GM23338 (cell line): ENCODE data around the gene CACNA1C. TPM values are rescaled to one million over a fixed set of nuclear protein-coding genes. Genes with fewer than 3 reads are reported as not detected.

Experiments
- ATAC-seq: fragments of 200-7000 bp; cut with Tn5 transposase; 3 replicates; pipeline ENCODE4 v1.9.1; 2020
- DNase-seq: peaks from one replicate; pipeline ENCODE4 v3.0.0-alpha.2; 2015; ENCODE audit warnings: low spot score
- H2AFZ ChIP-seq: fragments of 200-600 bp; sonication (generic); 2 replicates; pipeline ENCODE4 v1.8.0; 2016; ENCODE audit warnings: antibody characterized with exemption, mild to moderate bottlenecking, moderate library complexity
- H3F3A ChIP-seq: fragments of 200-600 bp; sonication (generic); replicated peaks from 2 replicates; pipeline ENCODE4 v1.8.0; 2017; ENCODE audit warnings: antibody characterized with exemption, mixed run types, low read depth
- H3K27ac ChIP-seq: fragments of 200-600 bp; sonication (generic); 2 replicates; pipeline ENCODE4 v1.6.1; 2016; ENCODE audit warnings: low read depth
- H3K27me3 ChIP-seq: fragments of 200-600 bp; sonication (generic); 2 replicates; pipeline ENCODE4 v1.8.0; 2016; ENCODE audit warnings: mild to moderate bottlenecking, mixed run types, moderate library complexity; ENCODE audit not compliant: insufficient read depth
- H3K36me3 ChIP-seq: fragments of 200-600 bp; sonication (generic); 2 replicates; pipeline ENCODE4 v1.8.0; 2016; ENCODE audit warnings: mild to moderate bottlenecking; ENCODE audit not compliant: insufficient read depth
- H3K4me1 ChIP-seq: fragments of 200-600 bp; sonication (generic); 2 replicates; pipeline ENCODE4 v1.8.0; 2016; ENCODE audit warnings: mild to moderate bottlenecking, moderate library complexity; ENCODE audit not compliant: insufficient read depth
- H3K4me2 ChIP-seq: fragments of 200-600 bp; sonication (generic); 2 replicates; pipeline ENCODE4 v1.7.1; 2017; ENCODE audit warnings: mixed run types
- H3K4me3 ChIP-seq: fragments of 200-600 bp; sonication (generic); 2 replicates; pipeline ENCODE4 v1.6.1; 2016; ENCODE audit warnings: mixed run types
- H3K79me2 ChIP-seq: fragments of 200-600 bp; sonication (generic); replicated peaks from 2 replicates; pipeline ENCODE4 v1.8.0; 2017; ENCODE audit warnings: mild to moderate bottlenecking; ENCODE audit not compliant: insufficient read depth
- H3K9me2 ChIP-seq: fragments of 200-600 bp; sonication (generic); 2 replicates; pipeline ENCODE4 v1.8.0; 2017; ENCODE audit not compliant: insufficient read depth
- H4K20me1 ChIP-seq: fragments of 200-600 bp; sonication (generic); replicated peaks from 2 replicates; pipeline ENCODE4 v1.8.0; 2017; ENCODE audit warnings: mild to moderate bottlenecking; ENCODE audit not compliant: insufficient read depth
- H3K27ac Mint-ChIP-seq: 2 replicates; pipeline ENCODE4 v1.8.0; 2020; ENCODE audit warnings: inconsistent platforms, mild to moderate bottlenecking, moderate library complexity, mixed read lengths
- H3K27me3 Mint-ChIP-seq: 3 replicates; pipeline ENCODE4 v1.8.0; 2022; ENCODE audit warnings: low read depth, mild to moderate bottlenecking, moderate library complexity, mixed read lengths, inconsistent platforms; ENCODE audit not compliant: insufficient read depth, poor library complexity
- H3K36me3 Mint-ChIP-seq: 3 replicates; pipeline ENCODE4 v1.8.0; 2021; ENCODE audit warnings: low read depth, mild to moderate bottlenecking, inconsistent platforms, moderate library complexity, mixed read lengths
- H3K4me1 Mint-ChIP-seq: 3 replicates; pipeline ENCODE4 v1.8.0; 2020; ENCODE audit warnings: mild to moderate bottlenecking, inconsistent platforms, mixed read lengths
- H3K4me3 Mint-ChIP-seq: 3 replicates; pipeline ENCODE4 v1.8.0; 2021; ENCODE audit warnings: moderate library complexity, mild to moderate bottlenecking, inconsistent platforms, mixed read lengths
- H3K9me3 Mint-ChIP-seq: 3 replicates; pipeline ENCODE4 v1.8.0; 2020; ENCODE audit warnings: moderate library complexity, mild to moderate bottlenecking, inconsistent platforms, mixed read lengths
- CREB1 ChIP-seq: fragments of 250-450 bp; sonication (Bioruptor Pico); IDR thresholded peaks from 2 replicates; pipeline ENCODE4 v1.5.0; 2020; ENCODE audit warnings: low read depth, mild to moderate bottlenecking, moderate library complexity
- EZH2 ChIP-seq: fragments of 200-600 bp; sonication (generic); IDR thresholded peaks from one replicate; pipeline ENCODE4 v1.8.0; 2017; ENCODE audit warnings: antibody characterized with exemption, mild to moderate bottlenecking, low read depth; ENCODE audit not compliant: unreplicated experiment
- JUNB ChIP-seq: IDR thresholded peaks from one replicate; pipeline ENCODE4 v1.6.1; 2016; ENCODE audit warnings: antibody characterized with exemption; ENCODE audit not compliant: unreplicated experiment
- ZNF114 ChIP-seq: fragments of 250-450 bp; sonication (Bioruptor Pico); IDR thresholded peaks from 2 replicates; pipeline ENCODE4 v1.5.0; 2020; ENCODE audit warnings: mild to moderate bottlenecking, moderate library complexity
- ZNF331 ChIP-seq: fragments of 250-450 bp; sonication (Bioruptor Pico); IDR thresholded peaks from 2 replicates; pipeline ENCODE4 v1.5.0; 2020; ENCODE audit warnings: low read depth, mild to moderate bottlenecking, moderate library complexity
- polyA plus RNA-seq: library from polyadenylated mRNA; unstranded; fragments of >200 nt; fragmentation: Nextera tagmentation; extraction: Ambion mirVana; gene quantifications from 2 replicates; pipeline ENCODE4 v1.2.1, GENCODE V29; 2016
- total RNA-seq: library from RNA; depleted of rRNA; stranded (reverse); fragments of >200 nt; shearing (Covaris generic); gene quantifications from 2 replicates; pipeline ENCODE4 v1.2.3, GENCODE V29; 2014
- TF ChIP-seq, protein P1 (sequence below): IDR thresholded peaks from 2 replicates; pipeline ENCODE4 v1.6.1; 2016; ENCODE audit warnings: antibody characterized with exemption
- TF ChIP-seq, protein P2 (sequence below): IDR thresholded peaks from one replicate; pipeline ENCODE4 v1.6.1; 2018; ENCODE audit warnings: antibody characterized with exemption; ENCODE audit not compliant: unreplicated experiment
- TF ChIP-seq, protein P3 (sequence below): fragments of 250-450 bp; sonication (Bioruptor Pico); IDR thresholded peaks from 2 replicates; pipeline ENCODE4 v1.5.0; 2020; ENCODE audit warnings: mild to moderate bottlenecking, moderate library complexity

CACNA1C gene
- total and polyA plus RNA-seq, 2 experiments from 2014 or later, result 0.78 to 2.1 TPM

DNA sequence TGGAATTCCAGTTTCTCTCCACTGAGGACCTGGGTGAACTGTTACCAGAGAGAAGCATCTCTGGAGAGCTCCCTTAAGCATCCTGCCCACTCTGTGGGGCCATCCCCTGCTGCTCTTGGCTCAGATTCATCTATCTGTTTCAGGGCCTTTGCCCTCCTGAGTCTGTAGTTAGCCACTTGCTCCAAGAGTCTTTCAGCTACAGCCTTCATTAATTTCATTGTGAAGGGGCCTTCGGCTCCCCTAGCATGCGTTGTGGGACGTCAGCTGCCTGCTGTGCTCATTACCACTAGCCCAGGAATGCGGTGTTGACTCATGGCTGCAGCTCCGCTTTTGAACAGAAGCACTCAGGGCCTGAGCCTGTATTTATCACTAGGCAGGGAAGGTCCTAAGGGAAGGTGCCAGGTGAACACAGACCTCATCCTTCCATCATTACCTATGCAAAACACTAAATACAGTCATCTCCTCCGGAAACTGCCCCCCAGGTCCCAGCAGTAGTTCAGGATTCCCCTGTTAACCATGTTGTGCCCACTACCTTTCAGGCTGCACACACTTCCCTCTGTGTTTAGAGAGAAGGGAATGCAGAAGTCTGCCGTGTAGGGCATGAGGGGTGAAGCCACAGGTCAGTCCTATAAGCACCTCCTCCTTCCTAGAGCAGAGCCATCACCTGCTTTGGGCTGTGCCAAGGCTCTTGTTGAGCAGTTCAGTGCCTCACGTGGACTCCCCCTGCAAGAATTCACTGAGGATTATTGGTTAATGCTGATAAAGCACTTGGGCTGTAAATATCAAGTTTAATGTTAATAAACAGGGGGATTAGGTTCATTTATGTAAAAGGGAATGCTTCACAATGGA, 191.4 kb downstream of the CACNA1C start:
- no peaks in the 10 kb centered on the region for H3F3A ChIP-seq
- no peak overlapping the region; the same call in 2 of the 3 replicates for H3K4me3 Mint-ChIP-seq
- TF ChIP-seq CREB1, result peak; percentile 47; the same call in 1 of the 2 replicates
- no peak for TF ChIP-seq ZNF114
- peaks cover 59% of the 10 kb centered on the region for H3K4me1 Mint-ChIP-seq
- H3K79me2 ChIP-seq, result no peaks in the 10 kb centered on the region
- H3K9me2 ChIP-seq, result no peaks in the 10 kb centered on the region
- H3K27ac Mint-ChIP-seq, result peak overlapping the region; percentile 79
- H3K4me2 ChIP-seq, result peak overlapping the region; percentile 56
- peaks cover 3% of the 10 kb centered on the region for H3K27me3 Mint-ChIP-seq
- H3K4me1 ChIP-seq, result peaks cover 30% of the 10 kb centered on the region
- no peaks in the 10 kb centered on the region for H3K9me3 Mint-ChIP-seq
- no peak overlapping the region for H3K4me3 ChIP-seq
- H2AFZ ChIP-seq, result peak overlapping the region; percentile 39
- ATAC-seq (peak; percentile 89), DNase-seq (peak; percentile 77)
- H3K27ac ChIP-seq, result 0 out of 2 replicates have a peak overlapping the region, but pooled peaks have one; percentile 27
- no peaks in the 10 kb centered on the region for H3K36me3 ChIP-seq
- H4K20me1 ChIP-seq, result no peaks in the 10 kb centered on the region
- H3K27me3 ChIP-seq, result no peaks in the 10 kb centered on the region
- H3K36me3 Mint-ChIP-seq, result no peaks in the 10 kb centered on the region

DNA sequence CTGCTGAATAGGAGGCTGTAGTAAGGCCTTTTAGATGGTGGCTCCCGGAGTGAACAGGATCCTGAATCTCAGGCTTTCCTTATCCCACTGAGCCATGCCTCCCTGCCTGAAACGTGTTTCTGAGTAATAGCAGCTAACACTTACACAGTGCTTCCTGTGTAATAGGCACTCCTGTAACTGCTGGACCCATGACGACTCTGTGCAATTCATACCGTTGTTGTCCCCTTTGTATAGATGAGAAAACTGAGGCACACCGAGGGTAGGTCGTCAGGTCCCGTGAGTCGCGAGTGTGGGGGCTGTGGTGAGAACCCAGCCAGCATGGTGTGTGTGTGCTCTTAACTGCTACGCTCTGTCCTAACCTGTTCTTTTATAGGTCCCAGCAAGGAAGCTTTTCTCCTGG, 193.6 kb downstream of the CACNA1C start:
- Mint-ChIP-seq H3K4me1 (peaks cover 53% of the 10 kb centered on the region), H3K36me3 (no peaks in the 10 kb centered on the region), H3K27ac (no peak overlapping the region), H3K9me3 (no peaks in the 10 kb centered on the region), H3K27me3 (peaks cover 3% of the 10 kb centered on the region), H3K4me3 (no peak overlapping the region)
- no peaks in the 10 kb centered on the region for H4K20me1 ChIP-seq
- H3K4me3 ChIP-seq, result no peak overlapping the region
- H3K36me3 ChIP-seq, result no peaks in the 10 kb centered on the region
- no peaks in the 10 kb centered on the region for H3F3A ChIP-seq
- no peaks in the 10 kb centered on the region for H3K27me3 ChIP-seq
- no peaks in the 10 kb centered on the region for H3K9me2 ChIP-seq
- no peaks in the 10 kb centered on the region for H3K79me2 ChIP-seq
- no peak overlapping the region for H2AFZ ChIP-seq
- H3K4me1 ChIP-seq, result peaks cover 24% of the 10 kb centered on the region
- DNase-seq, result no peak
- no peak overlapping the region for H3K4me2 ChIP-seq
- no peak overlapping the region for H3K27ac ChIP-seq
- no peak for ATAC-seq
- TF ChIP-seq EZH2 (no peak), CREB1 (no peak), ZNF114 (no peak), ZNF331 (CRISPR knock-in tag) (no peak), JUNB (no peak)
- TF ChIP-seq, protein P1, sequence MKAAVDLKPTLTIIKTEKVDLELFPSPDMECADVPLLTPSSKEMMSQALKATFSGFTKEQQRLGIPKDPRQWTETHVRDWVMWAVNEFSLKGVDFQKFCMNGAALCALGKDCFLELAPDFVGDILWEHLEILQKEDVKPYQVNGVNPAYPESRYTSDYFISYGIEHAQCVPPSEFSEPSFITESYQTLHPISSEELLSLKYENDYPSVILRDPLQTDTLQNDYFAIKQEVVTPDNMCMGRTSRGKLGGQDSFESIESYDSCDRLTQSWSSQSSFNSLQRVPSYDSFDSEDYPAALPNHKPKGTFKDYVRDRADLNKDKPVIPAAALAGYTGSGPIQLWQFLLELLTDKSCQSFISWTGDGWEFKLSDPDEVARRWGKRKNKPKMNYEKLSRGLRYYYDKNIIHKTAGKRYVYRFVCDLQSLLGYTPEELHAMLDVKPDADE, result no peak
- TF ChIP-seq, protein P2, sequence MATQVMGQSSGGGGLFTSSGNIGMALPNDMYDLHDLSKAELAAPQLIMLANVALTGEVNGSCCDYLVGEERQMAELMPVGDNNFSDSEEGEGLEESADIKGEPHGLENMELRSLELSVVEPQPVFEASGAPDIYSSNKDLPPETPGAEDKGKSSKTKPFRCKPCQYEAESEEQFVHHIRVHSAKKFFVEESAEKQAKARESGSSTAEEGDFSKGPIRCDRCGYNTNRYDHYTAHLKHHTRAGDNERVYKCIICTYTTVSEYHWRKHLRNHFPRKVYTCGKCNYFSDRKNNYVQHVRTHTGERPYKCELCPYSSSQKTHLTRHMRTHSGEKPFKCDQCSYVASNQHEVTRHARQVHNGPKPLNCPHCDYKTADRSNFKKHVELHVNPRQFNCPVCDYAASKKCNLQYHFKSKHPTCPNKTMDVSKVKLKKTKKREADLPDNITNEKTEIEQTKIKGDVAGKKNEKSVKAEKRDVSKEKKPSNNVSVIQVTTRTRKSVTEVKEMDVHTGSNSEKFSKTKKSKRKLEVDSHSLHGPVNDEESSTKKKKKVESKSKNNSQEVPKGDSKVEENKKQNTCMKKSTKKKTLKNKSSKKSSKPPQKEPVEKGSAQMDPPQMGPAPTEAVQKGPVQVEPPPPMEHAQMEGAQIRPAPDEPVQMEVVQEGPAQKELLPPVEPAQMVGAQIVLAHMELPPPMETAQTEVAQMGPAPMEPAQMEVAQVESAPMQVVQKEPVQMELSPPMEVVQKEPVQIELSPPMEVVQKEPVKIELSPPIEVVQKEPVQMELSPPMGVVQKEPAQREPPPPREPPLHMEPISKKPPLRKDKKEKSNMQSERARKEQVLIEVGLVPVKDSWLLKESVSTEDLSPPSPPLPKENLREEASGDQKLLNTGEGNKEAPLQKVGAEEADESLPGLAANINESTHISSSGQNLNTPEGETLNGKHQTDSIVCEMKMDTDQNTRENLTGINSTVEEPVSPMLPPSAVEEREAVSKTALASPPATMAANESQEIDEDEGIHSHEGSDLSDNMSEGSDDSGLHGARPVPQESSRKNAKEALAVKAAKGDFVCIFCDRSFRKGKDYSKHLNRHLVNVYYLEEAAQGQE, result no peak
- TF ChIP-seq, protein P3, sequence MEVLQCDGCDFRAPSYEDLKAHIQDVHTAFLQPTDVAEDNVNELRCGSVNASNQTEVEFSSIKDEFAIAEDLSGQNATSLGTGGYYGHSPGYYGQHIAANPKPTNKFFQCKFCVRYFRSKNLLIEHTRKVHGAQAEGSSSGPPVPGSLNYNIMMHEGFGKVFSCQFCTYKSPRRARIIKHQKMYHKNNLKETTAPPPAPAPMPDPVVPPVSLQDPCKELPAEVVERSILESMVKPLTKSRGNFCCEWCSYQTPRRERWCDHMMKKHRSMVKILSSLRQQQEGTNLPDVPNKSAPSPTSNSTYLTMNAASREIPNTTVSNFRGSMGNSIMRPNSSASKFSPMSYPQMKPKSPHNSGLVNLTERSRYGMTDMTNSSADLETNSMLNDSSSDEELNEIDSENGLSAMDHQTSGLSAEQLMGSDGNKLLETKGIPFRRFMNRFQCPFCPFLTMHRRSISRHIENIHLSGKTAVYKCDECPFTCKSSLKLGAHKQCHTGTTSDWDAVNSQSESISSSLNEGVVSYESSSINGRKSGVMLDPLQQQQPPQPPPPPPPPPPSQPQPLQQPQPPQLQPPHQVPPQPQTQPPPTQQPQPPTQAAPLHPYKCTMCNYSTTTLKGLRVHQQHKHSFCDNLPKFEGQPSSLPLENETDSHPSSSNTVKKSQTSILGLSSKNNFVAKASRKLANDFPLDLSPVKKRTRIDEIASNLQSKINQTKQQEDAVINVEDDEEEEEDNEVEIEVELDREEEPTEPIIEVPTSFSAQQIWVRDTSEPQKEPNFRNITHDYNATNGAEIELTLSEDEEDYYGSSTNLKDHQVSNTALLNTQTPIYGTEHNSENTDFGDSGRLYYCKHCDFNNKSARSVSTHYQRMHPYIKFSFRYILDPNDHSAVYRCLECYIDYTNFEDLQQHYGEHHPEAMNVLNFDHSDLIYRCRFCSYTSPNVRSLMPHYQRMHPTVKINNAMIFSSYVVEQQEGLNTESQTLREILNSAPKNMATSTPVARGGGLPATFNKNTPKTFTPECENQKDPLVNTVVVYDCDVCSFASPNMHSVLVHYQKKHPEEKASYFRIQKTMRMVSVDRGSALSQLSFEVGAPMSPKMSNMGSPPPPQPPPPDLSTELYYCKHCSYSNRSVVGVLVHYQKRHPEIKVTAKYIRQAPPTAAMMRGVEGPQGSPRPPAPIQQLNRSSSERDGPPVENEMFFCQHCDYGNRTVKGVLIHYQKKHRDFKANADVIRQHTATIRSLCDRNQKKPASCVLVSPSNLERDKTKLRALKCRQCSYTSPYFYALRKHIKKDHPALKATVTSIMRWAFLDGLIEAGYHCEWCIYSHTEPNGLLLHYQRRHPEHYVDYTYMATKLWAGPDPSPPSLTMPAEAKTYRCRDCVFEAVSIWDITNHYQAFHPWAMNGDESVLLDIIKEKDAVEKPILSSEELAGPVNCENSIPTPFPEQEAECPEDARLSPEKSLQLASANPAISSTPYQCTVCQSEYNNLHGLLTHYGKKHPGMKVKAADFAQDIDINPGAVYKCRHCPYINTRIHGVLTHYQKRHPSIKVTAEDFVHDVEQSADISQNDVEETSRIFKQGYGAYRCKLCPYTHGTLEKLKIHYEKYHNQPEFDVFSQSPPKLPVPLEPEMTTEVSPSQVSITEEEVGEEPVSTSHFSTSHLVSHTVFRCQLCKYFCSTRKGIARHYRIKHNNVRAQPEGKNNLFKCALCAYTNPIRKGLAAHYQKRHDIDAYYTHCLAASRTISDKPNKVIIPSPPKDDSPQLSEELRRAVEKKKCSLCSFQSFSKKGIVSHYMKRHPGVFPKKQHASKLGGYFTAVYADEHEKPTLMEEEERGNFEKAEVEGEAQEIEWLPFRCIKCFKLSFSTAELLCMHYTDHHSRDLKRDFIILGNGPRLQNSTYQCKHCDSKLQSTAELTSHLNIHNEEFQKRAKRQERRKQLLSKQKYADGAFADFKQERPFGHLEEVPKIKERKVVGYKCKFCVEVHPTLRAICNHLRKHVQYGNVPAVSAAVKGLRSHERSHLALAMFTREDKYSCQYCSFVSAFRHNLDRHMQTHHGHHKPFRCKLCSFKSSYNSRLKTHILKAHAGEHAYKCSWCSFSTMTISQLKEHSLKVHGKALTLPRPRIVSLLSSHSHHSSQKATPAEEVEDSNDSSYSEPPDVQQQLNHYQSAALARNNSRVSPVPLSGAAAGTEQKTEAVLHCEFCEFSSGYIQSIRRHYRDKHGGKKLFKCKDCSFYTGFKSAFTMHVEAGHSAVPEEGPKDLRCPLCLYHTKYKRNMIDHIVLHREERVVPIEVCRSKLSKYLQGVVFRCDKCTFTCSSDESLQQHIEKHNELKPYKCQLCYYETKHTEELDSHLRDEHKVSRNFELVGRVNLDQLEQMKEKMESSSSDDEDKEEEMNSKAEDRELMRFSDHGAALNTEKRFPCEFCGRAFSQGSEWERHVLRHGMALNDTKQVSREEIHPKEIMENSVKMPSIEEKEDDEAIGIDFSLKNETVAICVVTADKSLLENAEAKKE (CRISPR knock-in tag), result no peak
